Keratinocyte (primary cell): Measurements from ENCODE around the gene CIP2A. TPM values are rescaled to one million over a fixed set of nuclear protein-coding genes. Genes with fewer than 3 reads are reported as not detected.
A peak's percentile ranks its signal among the peaks of the same experiment; 100 is the strongest.

Experiments used
- DNase-seq: peaks from one replicate; pipeline ENCODE4 v3.0.0-alpha.2; 2011; ENCODE audit warnings: low read depth, missing footprints, low spot score
- FAIRE-seq: peaks from 2 replicates; lab custom pipeline; 2011; peaks lifted over from hg19 to GRCh38; lab: Jason Lieb, UNC
- H2AFZ ChIP-seq: 2 replicates; pipeline ENCODE4 v1.6.0; 2012; ENCODE audit warnings: low read length, control low read depth, inconsistent platforms; ENCODE audit not compliant: control insufficient read depth
- H3K27ac ChIP-seq: 2 replicates; pipeline ENCODE4 v1.5.1; 2011; ENCODE audit warnings: low read length; ENCODE audit not compliant: control insufficient read depth, insufficient read depth
- H3K27me3 ChIP-seq: 3 replicates; pipeline ENCODE4 v1.6.0; 2011; ENCODE audit warnings: low read length; ENCODE audit not compliant: control insufficient read depth, insufficient read depth; ENCODE audit errors: extremely low read depth
- H3K36me3 ChIP-seq, 2 experiments: 2 replicates in 1 of 2; 3 replicates in 1 of 2; pipeline ENCODE4 v1.5.1; 2011; ENCODE audit warnings: low read length in 2 of 2, mild to moderate bottlenecking in 1 of 2; ENCODE audit not compliant: control insufficient read depth in 2 of 2, insufficient read depth in 2 of 2; ENCODE audit errors: extremely low read depth in 1 of 2
- H3K4me1 ChIP-seq: 3 replicates; pipeline ENCODE4 v1.5.1; 2011; ENCODE audit warnings: low read length; ENCODE audit not compliant: control insufficient read depth, insufficient read depth; ENCODE audit errors: extremely low read depth
- H3K4me2 ChIP-seq: 3 replicates; pipeline ENCODE4 v1.6.0; 2011; ENCODE audit warnings: low read depth, low read length; ENCODE audit not compliant: control insufficient read depth, insufficient read depth; ENCODE audit errors: extremely low read depth
- H3K4me3 ChIP-seq, 3 experiments: fragments of 200-600 bp in 1 of 3; sonication (generic) in 1 of 3; 2 replicates in 2 of 3; 3 replicates in 1 of 3; pipeline ENCODE4 v1.5.1; 2011 to 2016; ENCODE audit warnings: low read length in 3 of 3, mild to moderate bottlenecking in 3 of 3, control low read depth in 2 of 3, inconsistent platforms in 1 of 3, low read depth in 1 of 3, mixed read lengths in 1 of 3, mixed run types in 1 of 3, moderate library complexity in 1 of 3; ENCODE audit not compliant: control insufficient read depth in 2 of 3, insufficient read depth in 2 of 3; ENCODE audit errors: extremely low read depth in 1 of 3
- H3K79me2 ChIP-seq: 2 replicates; pipeline ENCODE4 v1.6.0; 2012; ENCODE audit warnings: low read length; ENCODE audit not compliant: control insufficient read depth, insufficient read depth
- H3K9ac ChIP-seq: 3 replicates; pipeline ENCODE4 v1.6.0; 2011; ENCODE audit warnings: low read length; ENCODE audit not compliant: control insufficient read depth, insufficient read depth; ENCODE audit errors: extremely low read depth
- H3K9me1 ChIP-seq: 3 replicates; pipeline ENCODE4 v1.6.0; 2011; ENCODE audit warnings: low read length; ENCODE audit not compliant: control insufficient read depth, insufficient read depth; ENCODE audit errors: extremely low read depth
- H3K9me3 ChIP-seq: 2 replicates; pipeline ENCODE4 v1.5.1; 2012; ENCODE audit warnings: low read depth, low read length; ENCODE audit not compliant: control insufficient read depth
- H4K20me1 ChIP-seq: 3 replicates; pipeline ENCODE4 v1.6.0; 2011; ENCODE audit warnings: low read length; ENCODE audit not compliant: control insufficient read depth, insufficient read depth; ENCODE audit errors: extremely low read depth
- EZH2 ChIP-seq: IDR thresholded peaks from one replicate; pipeline ENCODE4 v1.6.1; 2012; ENCODE audit warnings: inconsistent platforms, mild to moderate bottlenecking, low read length, moderate library complexity
- dilution Hi-C: fragments of 300-500 bp; cut with MboI; formaldehyde crosslinking; loops from one replicate; pipeline ENCODE4 v1.7.0; 2020; ENCODE audit warnings: low sequenced_read_pairs; ENCODE audit not compliant: extremely low pct_ligation_motif_present
- polyA plus RNA-seq, 5 experiments: library from polyadenylated mRNA; depleted of rRNA in 3 of 5; stranded (reverse) in 3 of 5; stranded (forward) in 1 of 5; unstranded in 1 of 5; fragments of >200 nt; gene quantifications; 1 replicate in 1 of 5; 2 replicates in 3 of 5; 3 replicates in 1 of 5; pipeline versions ENCODE4 v1.2.1 to v1.2.3, GENCODE V29; 2011 to 2012; ENCODE audit warnings: missing spikeins in 2 of 5, low read depth in 1 of 5, low replicate concordance in 1 of 5
- TF ChIP-seq, protein P1 (sequence below), 3 experiments: IDR thresholded peaks in 1 of 3; conservative IDR thresholded peaks in 1 of 3; optimal IDR thresholded peaks in 1 of 3; 2 replicates in 2 of 3; 3 replicates in 1 of 3; pipeline versions ENCODE3 to v1.5.1; 2011; ENCODE audit warnings: low read length in 3 of 3, mild to moderate bottlenecking in 3 of 3, moderate library complexity in 2 of 3, control low read depth in 1 of 3, inconsistent platforms in 1 of 3; ENCODE audit not compliant: insufficient read depth in 2 of 3; ENCODE audit errors: extremely low read depth in 1 of 3

Gene CIP2A
- polyA plus RNA-seq, 1 donor (not counting 4 experiments of a cell fraction or from before 2014, with no cell fraction given), result 9.9 TPM

DNA sequence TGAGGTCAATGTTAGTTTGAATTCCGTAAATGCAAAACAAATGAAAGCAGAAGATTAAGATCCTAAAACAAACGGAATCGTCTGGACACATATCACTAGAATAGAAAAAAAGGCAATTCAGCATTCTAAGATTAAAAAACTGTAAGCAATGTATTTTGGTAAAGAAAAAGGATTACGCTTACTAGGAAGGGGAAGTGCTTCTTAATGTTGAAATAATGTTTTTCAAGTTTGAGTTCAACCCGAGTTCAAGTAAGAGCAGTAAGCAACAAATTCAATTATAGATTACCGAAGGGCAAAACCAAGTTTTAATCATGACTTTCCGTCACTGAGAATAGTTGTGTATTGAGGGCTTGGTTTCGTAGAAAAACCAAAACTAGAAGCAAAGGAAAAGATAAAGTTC, 637 bp downstream of the CIP2A start:
- peak overlapping the region; percentile 78 to 96 (median 88) for H3K4me3 ChIP-seq
- no peaks in the 10 kb centered on the region for H3K9me3 ChIP-seq
- H4K20me1 ChIP-seq, result no peaks in the 10 kb centered on the region
- H3K4me1 ChIP-seq, result peaks cover 14% of the 10 kb centered on the region
- H3K27me3 ChIP-seq, result no peaks in the 10 kb centered on the region
- peak overlapping the region; percentile 78 for H3K4me2 ChIP-seq
- no peaks in the 10 kb centered on the region for H3K36me3 ChIP-seq
- H2AFZ ChIP-seq, result peak overlapping the region; percentile 98
- peak overlapping the region; percentile 96 for H3K9ac ChIP-seq
- no peak for FAIRE-seq
- H3K9me1 ChIP-seq, result no peaks in the 10 kb centered on the region
- peak overlapping the region; percentile 99 for H3K27ac ChIP-seq
- no peak for TF ChIP-seq EZH2
- TF ChIP-seq, protein P1, sequence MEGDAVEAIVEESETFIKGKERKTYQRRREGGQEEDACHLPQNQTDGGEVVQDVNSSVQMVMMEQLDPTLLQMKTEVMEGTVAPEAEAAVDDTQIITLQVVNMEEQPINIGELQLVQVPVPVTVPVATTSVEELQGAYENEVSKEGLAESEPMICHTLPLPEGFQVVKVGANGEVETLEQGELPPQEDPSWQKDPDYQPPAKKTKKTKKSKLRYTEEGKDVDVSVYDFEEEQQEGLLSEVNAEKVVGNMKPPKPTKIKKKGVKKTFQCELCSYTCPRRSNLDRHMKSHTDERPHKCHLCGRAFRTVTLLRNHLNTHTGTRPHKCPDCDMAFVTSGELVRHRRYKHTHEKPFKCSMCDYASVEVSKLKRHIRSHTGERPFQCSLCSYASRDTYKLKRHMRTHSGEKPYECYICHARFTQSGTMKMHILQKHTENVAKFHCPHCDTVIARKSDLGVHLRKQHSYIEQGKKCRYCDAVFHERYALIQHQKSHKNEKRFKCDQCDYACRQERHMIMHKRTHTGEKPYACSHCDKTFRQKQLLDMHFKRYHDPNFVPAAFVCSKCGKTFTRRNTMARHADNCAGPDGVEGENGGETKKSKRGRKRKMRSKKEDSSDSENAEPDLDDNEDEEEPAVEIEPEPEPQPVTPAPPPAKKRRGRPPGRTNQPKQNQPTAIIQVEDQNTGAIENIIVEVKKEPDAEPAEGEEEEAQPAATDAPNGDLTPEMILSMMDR (optimal IDR thresholded peaks at IDR 0.05 in 1 of 3, IDR thresholded peaks at IDR 0.05 in 1 of 3, conservative IDR thresholded peaks at IDR 0.05 in 1 of 3; ENCODE audit: extremely low read depth in 1 of 3, insufficient read depth in 2 of 3, low read length in 3 of 3), result no peak
- no peak for DNase-seq
- dilution Hi-C loops, result no loop called here
- peaks cover 49% of the 10 kb centered on the region for H3K79me2 ChIP-seq

DNA sequence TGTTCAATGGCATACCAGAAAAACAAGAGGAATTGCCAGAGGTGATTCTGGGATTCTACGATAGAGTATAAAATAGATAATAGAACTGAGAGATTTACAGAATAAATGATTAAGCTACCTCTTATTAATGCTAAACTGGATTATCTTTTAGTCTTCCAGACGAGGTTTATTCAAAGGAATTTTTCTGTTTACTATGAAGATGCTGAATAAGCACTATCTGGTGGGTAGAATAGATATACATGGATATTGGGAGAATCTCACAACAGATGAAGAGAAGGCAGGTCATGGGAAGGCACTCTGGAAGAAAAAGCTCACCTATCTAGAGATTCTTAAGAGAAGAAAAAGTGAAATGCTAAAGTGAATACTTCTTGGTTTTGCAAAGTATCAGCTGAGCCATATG, 11.2 kb downstream of the CIP2A start:
- Histone ChIP-seq H3K9me1 (no peaks in the 10 kb centered on the region), H3K4me2 (no peak overlapping the region), H3K4me3 (no peak overlapping the region), H3K27me3 (no peaks in the 10 kb centered on the region), H3K9ac (no peak overlapping the region), H3K36me3 (peaks cover 0 to 9% of the 10 kb centered on the region in 2 experiments), H3K79me2 (no peaks in the 10 kb centered on the region), H3K9me3 (no peaks in the 10 kb centered on the region), H4K20me1 (no peaks in the 10 kb centered on the region), H3K4me1 (no peaks in the 10 kb centered on the region), H2AFZ (no peak overlapping the region), H3K27ac (no peak overlapping the region)
- DNase-seq (no peak), FAIRE-seq (no peak)
- dilution Hi-C loops, result no loop called here
- TF ChIP-seq EZH2, result no peak
- TF ChIP-seq, protein P1 (optimal IDR thresholded peaks at IDR 0.05 in 1 of 3, IDR thresholded peaks at IDR 0.05 in 1 of 3, conservative IDR thresholded peaks at IDR 0.05 in 1 of 3; ENCODE audit: extremely low read depth in 1 of 3, insufficient read depth in 2 of 3, low read length in 3 of 3), result no peak
